ENCODE data around the gene ADAMTS15.
A peak's percentile ranks its signal among the peaks of the same experiment; 100 is the strongest.
"Not testable (repeated sequence)": the region's sequence is repeated elsewhere in the genome, so short reads cannot be mapped to it uniquely, and the experiment has no call there.

ADAMTS15 gene

GRCh38 chr11:130434521-130435223, 13.8 kb upstream of the ADAMTS15 start:
- peak; percentile 89 for DNase-seq (ENCODE audit: low read depth)
- peak overlapping the region; percentile 70 for H3K4me3 ChIP-seq (replicated peaks; ENCODE audit: low read depth, low read length)
- TF ChIP-seq CTCF (IDR thresholded peaks at IDR 0.05; ENCODE audit: low read length, missing control alignments), result peak; percentile 86

- peak; percentile 39 for DNase-seq (ENCODE audit: low read depth)
These were observed 12.8 kb upstream of the ADAMTS15 start for GRCh38 chr11:130435671-130436070.

GRCh38 chr11:130436171-130436570, 12.3 kb upstream of the ADAMTS15 start:
- no peak for DNase-seq (ENCODE audit: low read depth)
- H3K4me3 ChIP-seq (replicated peaks; ENCODE audit: low read depth, low read length), result no peak overlapping the region
- no peak for TF ChIP-seq CTCF (IDR thresholded peaks at IDR 0.05; ENCODE audit: low read length, missing control alignments)

More at GRCh38 chr11:130435671-130436070, 12.8 kb upstream of the ADAMTS15 start:
- H3K4me3 ChIP-seq (replicated peaks; ENCODE audit: low read depth, low read length), result no peak overlapping the region
- no peak for TF ChIP-seq CTCF (IDR thresholded peaks at IDR 0.05; ENCODE audit: low read length, missing control alignments)

- no peak for DNase-seq (ENCODE audit: low read depth)
- no peak overlapping the region for H3K4me3 ChIP-seq (replicated peaks; ENCODE audit: low read depth, low read length)
- no peak for TF ChIP-seq CTCF (IDR thresholded peaks at IDR 0.05; ENCODE audit: low read length, missing control alignments)
These were observed 10.6 kb upstream of the ADAMTS15 start for GRCh38 chr11:130437848-130438247.

GRCh38 chr11:130438401-130439159, 9.9 kb upstream of the ADAMTS15 start:
- H3K4me3 ChIP-seq (replicated peaks; ENCODE audit: low read depth, low read length), result not testable (repeated sequence)

GRCh38 chr11:130439160-130439519, 9.3 kb upstream of the ADAMTS15 start:
- TF ChIP-seq CTCF (IDR thresholded peaks at IDR 0.05; ENCODE audit: low read length, missing control alignments), result no peak
- no peak for DNase-seq (ENCODE audit: low read depth)

More at GRCh38 chr11:130438401-130439159, 9.9 kb upstream of the ADAMTS15 start:
- not testable (repeated sequence) for DNase-seq (ENCODE audit: low read depth)

GRCh38 chr11:130439876-130440275, 8.6 kb upstream of the ADAMTS15 start:
- no peak for TF ChIP-seq CTCF (IDR thresholded peaks at IDR 0.05; ENCODE audit: low read length, missing control alignments)
- no peak overlapping the region for H3K4me3 ChIP-seq (replicated peaks; ENCODE audit: low read depth, low read length)
- no peak for DNase-seq (ENCODE audit: low read depth)

More at GRCh38 chr11:130439160-130439519, 9.3 kb upstream of the ADAMTS15 start:
- H3K4me3 ChIP-seq (replicated peaks; ENCODE audit: low read depth, low read length), result no peak overlapping the region
